ENCODE data around the gene HSPA1A.

The HSPA1A gene

GRCh38 chr6:31827286-31828079 lies 12.1 kb downstream of the HSPA1A start, which contains the start of gene HSPA1B:
TSS of gene HSPA1B (plus strand) at chr6:31827738. CDS start at chr6:31827951, 213 bp downstream.
- FAIRE-seq (no peak), DNase-seq (ENCODE audit: insufficient read length, low spot score) (peak; percentile 96)
- TF ChIP-seq CTCF (IDR thresholded peaks at IDR 0.05; ENCODE audit: insufficient read depth, missing control alignments): no peak

DNA sequence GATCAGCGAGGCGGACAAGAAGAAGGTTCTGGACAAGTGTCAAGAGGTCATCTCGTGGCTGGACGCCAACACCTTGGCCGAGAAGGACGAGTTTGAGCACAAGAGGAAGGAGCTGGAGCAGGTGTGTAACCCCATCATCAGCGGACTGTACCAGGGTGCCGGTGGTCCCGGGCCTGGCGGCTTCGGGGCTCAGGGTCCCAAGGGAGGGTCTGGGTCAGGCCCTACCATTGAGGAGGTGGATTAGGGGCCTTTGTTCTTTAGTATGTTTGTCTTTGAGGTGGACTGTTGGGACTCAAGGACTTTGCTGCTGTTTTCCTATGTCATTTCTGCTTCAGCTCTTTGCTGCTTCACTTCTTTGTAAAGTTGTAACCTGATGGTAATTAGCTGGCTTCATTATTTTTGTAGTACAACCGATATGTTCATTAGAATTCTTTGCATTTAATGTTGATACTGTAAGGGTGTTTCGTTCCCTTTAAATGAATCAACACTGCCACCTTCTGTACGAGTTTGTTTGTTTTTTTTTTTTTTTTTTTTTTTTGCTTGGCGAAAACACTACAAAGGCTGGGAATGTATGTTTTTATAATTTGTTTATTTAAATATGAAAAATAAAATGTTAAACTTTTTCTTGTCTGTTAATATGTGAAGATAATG lies 14.4 kb downstream of the HSPA1A start:
- FAIRE-seq (no peak), DNase-seq (ENCODE audit: insufficient read length, low spot score) (no peak)
- peak; percentile 48 for TF ChIP-seq CTCF (IDR thresholded peaks at IDR 0.05; ENCODE audit: insufficient read depth, missing control alignments)

- no peak for DNase-seq (ENCODE audit: insufficient read length, low spot score)
- no peak for TF ChIP-seq CTCF (IDR thresholded peaks at IDR 0.05; ENCODE audit: insufficient read depth, missing control alignments)
- FAIRE-seq: no peak
Observed at GRCh38 chr6:31830886-31831335, 15.6 kb downstream of the HSPA1A start.

DNA sequence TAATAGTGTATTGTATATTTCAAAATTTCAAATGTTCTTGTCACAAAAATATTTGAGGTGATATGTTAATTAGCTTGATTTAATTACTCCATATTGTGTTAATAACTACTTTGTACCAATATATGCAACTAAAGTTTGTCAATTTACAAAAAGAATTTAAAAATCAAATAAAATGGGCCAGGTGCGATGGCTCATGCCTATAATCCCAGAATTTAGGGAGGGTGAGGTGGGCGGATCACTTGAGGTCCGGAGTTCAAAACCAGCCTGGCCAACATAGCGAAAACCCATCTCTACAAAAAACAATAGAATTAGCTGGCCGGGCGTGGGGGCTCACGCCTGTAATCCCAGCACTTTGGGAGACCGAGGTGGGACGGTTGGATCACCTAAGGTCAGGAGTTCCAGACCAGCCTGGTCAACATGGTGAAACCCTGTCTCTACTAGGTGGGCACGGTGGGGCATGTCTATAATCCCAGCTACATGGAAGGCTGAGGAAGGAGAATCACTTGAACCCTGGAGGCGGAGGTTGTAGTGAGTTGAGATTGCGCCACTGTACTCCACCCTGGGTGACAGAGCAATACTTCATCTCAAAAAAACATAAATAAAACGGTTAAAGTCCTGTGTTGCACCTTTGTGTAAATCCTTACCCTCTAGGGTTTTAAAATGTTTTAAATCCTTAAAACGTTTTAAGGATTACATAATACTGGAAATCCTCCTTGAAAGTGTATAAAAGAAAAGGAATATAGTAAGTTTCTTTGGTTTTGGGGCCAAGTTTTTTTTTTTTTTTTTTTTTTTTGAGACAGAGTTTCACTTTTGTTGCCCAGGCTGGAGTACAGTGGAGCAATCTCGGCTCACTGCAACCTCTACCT lies 16.2 kb downstream of the HSPA1A start:
- DNase-seq (ENCODE audit: insufficient read length, low spot score): no peak
- TF ChIP-seq CTCF (IDR thresholded peaks at IDR 0.05; ENCODE audit: insufficient read depth, missing control alignments): no peak
- no peak for FAIRE-seq

GRCh38 chr6:31834367-31835250 lies 19.3 kb downstream of the HSPA1A start:
- peak; percentile 95 for DNase-seq (ENCODE audit: insufficient read length, low spot score)
- no peak for FAIRE-seq
- TF ChIP-seq CTCF (IDR thresholded peaks at IDR 0.05; ENCODE audit: insufficient read depth, missing control alignments): no peak

GRCh38 chr6:31836047-31836473 lies 20.7 kb downstream of the HSPA1A start:
- FAIRE-seq (no peak), DNase-seq (ENCODE audit: insufficient read length, low spot score) (no peak)
- TF ChIP-seq CTCF (IDR thresholded peaks at IDR 0.05; ENCODE audit: insufficient read depth, missing control alignments): no peak
